OCI-LY1 (cell line): ENCODE results near the gene IER3IP1.

Experiments
- CTCF ChIP-seq: fragments of 200-600 bp; sonication (generic), shearing (Covaris generic); IDR thresholded peaks from 2 replicates; pipeline ENCODE4 v1.5.1; 2017; ENCODE audit warnings: mild to moderate bottlenecking, antibody characterized with exemption, low read length, moderate library complexity, mixed read lengths
- EZH2 ChIP-seq: fragments of 200-600 bp; sonication (generic), shearing (Covaris generic); IDR thresholded peaks from 2 replicates; pipeline ENCODE4 v1.8.0; 2017; ENCODE audit warnings: borderline replicate concordance, mixed run types, mild to moderate bottlenecking, antibody characterized with exemption, low read length, moderate library complexity, mixed read lengths

DNA sequence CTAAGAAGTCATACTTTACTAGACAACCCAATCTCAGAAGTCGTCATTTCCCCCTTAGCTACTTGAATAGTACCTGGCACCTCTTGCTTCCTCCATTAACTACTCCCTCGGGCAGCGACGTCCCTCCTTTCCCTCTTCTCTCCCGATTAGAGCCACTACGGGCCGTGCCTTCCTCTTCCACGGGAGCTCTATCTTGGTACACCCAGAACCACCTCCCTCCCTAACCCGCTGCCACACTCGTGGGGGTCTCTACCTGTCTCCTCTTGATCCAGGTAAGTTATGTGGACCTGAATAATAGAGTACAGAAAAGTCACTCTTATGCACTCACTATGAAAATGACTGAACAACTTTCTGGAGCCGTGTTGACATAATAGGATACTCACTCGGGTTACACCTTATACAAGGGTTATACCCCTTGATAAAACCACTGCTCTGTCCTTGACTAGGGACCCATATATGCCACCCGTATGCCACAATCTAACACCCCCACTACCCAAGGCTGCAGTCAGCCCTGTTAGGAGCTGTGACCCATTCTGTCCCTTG is 25.3 kb downstream of the IER3IP1 start:
- TF ChIP-seq CTCF (no peak), EZH2 (no peak)
